Gastrocnemius medialis (tissue), 4 donors: ENCODE data around the gene DUS1L. TPM values are rescaled to one million over a fixed set of nuclear protein-coding genes. Genes with fewer than 3 reads are reported as not detected.

ENCODE experiments used
- ATAC-seq, 2 donors: fragments of 150-250 bp; one replicate each; pipeline ENCODE4 v1.9.1; 2016
- DNase-seq, 2 donors: peaks; one replicate each; pipeline ENCODE4 v3.0.0-alpha.2; 2019
- H3K27ac ChIP-seq, 4 donors: fragments of 200-600 bp; sonication (generic); 1 replicate in 1 of 4; 2 replicates in 3 of 4; pipeline ENCODE4 v1.5.1; 2016 to 2018; ENCODE audit warnings: mild to moderate bottlenecking in 2 of 4, moderate library complexity in 1 of 4
- H3K27me3 ChIP-seq, 3 donors: fragments of 200-600 bp; sonication (generic) in 2 of 3; 1 replicate in 1 of 3; 2 replicates in 2 of 3; pipeline versions ENCODE4 v1.5.1 to v1.6.0; 2016 to 2019; ENCODE audit warnings: mild to moderate bottlenecking in 1 of 3, moderate library complexity in 1 of 3
- H3K36me3 ChIP-seq, 2 donors: fragments of 200-600 bp; sonication (generic) in 1 of 2; one replicate each; pipeline ENCODE4 v1.5.1; 2017 to 2018
- H3K4me1 ChIP-seq, 2 donors: fragments of 200-600 bp; sonication (generic) in 1 of 2; one replicate each; pipeline ENCODE4 v1.5.1; 2016 to 2017; ENCODE audit warnings: mild to moderate bottlenecking in 2 of 2
- H3K4me3 ChIP-seq, 4 donors: fragments of 200-600 bp; sonication (generic) in 3 of 4; 1 replicate in 1 of 4; 2 replicates in 3 of 4; pipeline ENCODE4 v1.5.1; 2016 to 2019; ENCODE audit warnings: mild to moderate bottlenecking in 2 of 4
- H3K9me3 ChIP-seq, 3 donors: fragments of 200-600 bp; sonication (generic) in 2 of 3; 1 replicate in 1 of 3; 2 replicates in 2 of 3; pipeline ENCODE4 v1.5.1; 2016 to 2019
- POLR2A ChIP-seq, 2 donors: fragments of 450-650 bp; IDR thresholded peaks; one replicate each; pipeline ENCODE4 v1.6.1; 2017; ENCODE audit warnings: antibody characterized with exemption in 2 of 2, mild to moderate bottlenecking in 2 of 2, moderate library complexity in 2 of 2
- in situ Hi-C, 4 donors: fragments of 200-750 bp; cut with MboI; loops; one replicate each; pipeline versions ENCODE4 v1.15.0 to v1.8.0; 2017; ENCODE audit warnings: low sequenced_read_pairs in 4 of 4
- intact Hi-C: fragments of 100-400 bp; cut with DNase I; formaldehyde crosslinking; loops from one replicate; pipeline ENCODE4 v1.15.1; 2023; ENCODE audit warnings: low total_unique reads
- total RNA-seq, 4 donors: library from RNA; depleted of rRNA; stranded (reverse); fragments of >200 nt; gene quantifications; one replicate each; pipeline versions ENCODE4 v1.1.0 to v1.2.3, GENCODE V29; 2016
- TF ChIP-seq, protein P1 (sequence below), 5 experiments: fragments of 450-650 bp in 3 of 5; fragments of 200-600 bp in 2 of 5; sonication (generic) in 2 of 5; IDR thresholded peaks in 4 of 5; conservative IDR thresholded peaks in 1 of 5; 1 replicate in 4 of 5; 2 replicates in 1 of 5; pipeline ENCODE4 v1.5.1; 2016 to 2019; ENCODE audit warnings: antibody characterized with exemption in 5 of 5, mild to moderate bottlenecking in 3 of 5, moderate library complexity in 3 of 5

The DUS1L gene
- total RNA-seq, 4 donors from 2014 or later, result 54.6 to 119 (median 83.2) TPM

DNA sequence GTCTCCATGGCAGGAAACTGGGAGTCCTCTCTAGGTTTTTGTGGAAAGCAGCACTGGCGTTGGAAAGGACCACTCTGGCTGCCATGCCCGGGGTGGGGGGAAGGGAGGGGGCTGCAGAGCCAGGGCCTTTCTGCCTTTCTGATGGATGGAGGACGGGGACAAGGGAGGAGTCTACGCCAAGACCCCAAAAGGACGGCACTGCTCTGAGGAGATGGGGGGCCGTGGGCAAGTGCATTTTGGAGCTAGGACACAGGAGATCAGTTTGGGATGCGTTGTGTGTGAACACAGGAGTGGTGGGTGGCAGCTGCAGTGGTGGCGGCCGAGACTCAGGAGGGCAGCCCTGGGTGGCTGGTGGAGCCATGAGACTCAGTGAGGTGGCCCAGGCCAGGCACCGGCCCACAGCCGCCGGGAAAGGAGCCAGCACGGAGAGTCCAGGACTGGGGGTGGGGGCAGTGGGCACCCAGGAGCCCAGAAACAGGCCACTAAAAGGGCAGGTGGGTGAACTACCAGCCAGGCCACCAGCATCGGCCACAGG lies 45.0 kb downstream of the DUS1L start:
- intact Hi-C loops, result loop anchor here (1.0 kb wide), 1 partner anchor 61 kb away; no protein-coding TSS in a partner anchor
- H3K4me1 ChIP-seq, result peaks cover 25 to 63% of the 10 kb centered on the region in 2 donors
- no peak overlapping the region for H3K4me3 ChIP-seq
- H3K27me3 ChIP-seq, result no peaks in the 10 kb centered on the region
- no peak for ATAC-seq
- no peaks in the 10 kb centered on the region for H3K9me3 ChIP-seq
- in situ Hi-C loops, result loop anchor here in 1 of 4 donors (5.0 kb wide), 1 partner anchor 58 kb away; the partner anchor contains the start of gene NOTUM
- DNase-seq, result no peak
- H3K36me3 ChIP-seq, result no peaks in the 10 kb centered on the region
- no peak for TF ChIP-seq POLR2A (IDR thresholded peaks at IDR 0.05)
- TF ChIP-seq, protein P1, sequence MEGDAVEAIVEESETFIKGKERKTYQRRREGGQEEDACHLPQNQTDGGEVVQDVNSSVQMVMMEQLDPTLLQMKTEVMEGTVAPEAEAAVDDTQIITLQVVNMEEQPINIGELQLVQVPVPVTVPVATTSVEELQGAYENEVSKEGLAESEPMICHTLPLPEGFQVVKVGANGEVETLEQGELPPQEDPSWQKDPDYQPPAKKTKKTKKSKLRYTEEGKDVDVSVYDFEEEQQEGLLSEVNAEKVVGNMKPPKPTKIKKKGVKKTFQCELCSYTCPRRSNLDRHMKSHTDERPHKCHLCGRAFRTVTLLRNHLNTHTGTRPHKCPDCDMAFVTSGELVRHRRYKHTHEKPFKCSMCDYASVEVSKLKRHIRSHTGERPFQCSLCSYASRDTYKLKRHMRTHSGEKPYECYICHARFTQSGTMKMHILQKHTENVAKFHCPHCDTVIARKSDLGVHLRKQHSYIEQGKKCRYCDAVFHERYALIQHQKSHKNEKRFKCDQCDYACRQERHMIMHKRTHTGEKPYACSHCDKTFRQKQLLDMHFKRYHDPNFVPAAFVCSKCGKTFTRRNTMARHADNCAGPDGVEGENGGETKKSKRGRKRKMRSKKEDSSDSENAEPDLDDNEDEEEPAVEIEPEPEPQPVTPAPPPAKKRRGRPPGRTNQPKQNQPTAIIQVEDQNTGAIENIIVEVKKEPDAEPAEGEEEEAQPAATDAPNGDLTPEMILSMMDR (IDR thresholded peaks at IDR 0.05 in 4 of 5, conservative IDR thresholded peaks at IDR 0.05 in 1 of 5), result no peak
- H3K27ac ChIP-seq, result no peak overlapping the region

DNA sequence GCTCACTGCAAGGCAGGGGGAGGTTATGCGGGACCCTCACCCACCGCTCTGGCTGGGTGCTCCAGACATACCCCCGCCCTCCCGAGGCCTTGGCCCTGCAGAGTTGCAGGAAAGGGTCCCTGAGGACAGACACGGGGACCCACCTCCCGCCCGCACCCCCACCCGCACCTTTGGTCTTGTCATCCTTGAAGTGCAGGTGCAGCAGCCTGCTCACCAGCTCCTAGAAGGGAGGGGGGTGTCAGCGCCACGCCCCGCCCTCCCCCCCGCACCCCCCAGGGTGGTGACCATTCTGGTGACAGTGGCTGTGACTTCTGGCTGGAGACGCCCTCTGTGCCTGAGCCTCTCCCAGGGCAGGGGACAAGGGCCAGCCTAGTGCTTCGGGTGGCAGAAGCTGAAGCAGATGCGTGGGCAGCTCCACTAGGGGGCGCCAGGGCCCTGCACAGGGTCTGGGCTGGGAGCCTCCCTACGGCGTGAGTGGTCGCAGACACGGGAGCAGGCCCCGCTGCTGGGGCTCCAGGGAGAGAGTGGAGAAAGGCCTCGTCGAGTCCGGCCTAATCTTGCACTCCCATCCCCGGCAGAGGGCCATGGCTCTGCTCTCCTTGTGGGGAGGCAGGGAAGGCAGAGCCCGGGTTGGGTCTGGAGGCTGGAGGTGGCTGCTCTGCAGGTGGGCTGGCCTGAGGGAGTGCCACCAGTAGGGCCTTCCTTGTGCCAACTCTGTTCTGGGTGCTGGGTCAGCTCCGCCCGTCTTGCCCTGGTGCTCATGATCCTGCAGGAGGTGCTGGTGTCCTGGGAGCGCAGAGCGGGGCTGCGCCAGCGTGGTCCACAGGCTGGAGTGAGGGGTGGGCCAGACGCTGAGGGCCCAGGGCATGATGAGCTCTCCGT lies 45.7 kb downstream of the DUS1L start:
- intact Hi-C loops (no loop called here), in situ Hi-C loops (loop anchor here in 1 of 4 donors (5.0 kb wide), 1 partner anchor 58 kb away; the partner anchor contains the start of gene NOTUM)
- H3K36me3 ChIP-seq, result no peaks in the 10 kb centered on the region
- TF ChIP-seq, protein P1 (IDR thresholded peaks at IDR 0.05 in 4 of 5, conservative IDR thresholded peaks at IDR 0.05 in 1 of 5), result peak; percentile 58 to 85 (median 60)
- no peak for TF ChIP-seq POLR2A (IDR thresholded peaks at IDR 0.05)
- H3K9me3 ChIP-seq, result no peaks in the 10 kb centered on the region
- no peak for ATAC-seq
- peak in 1 of 2 donors; percentile 54 for DNase-seq
- no peak overlapping the region for H3K4me3 ChIP-seq
- no peak overlapping the region for H3K27ac ChIP-seq
- H3K4me1 ChIP-seq, result peaks cover 25 to 63% of the 10 kb centered on the region in 2 donors
- H3K27me3 ChIP-seq, result no peaks in the 10 kb centered on the region

DNA sequence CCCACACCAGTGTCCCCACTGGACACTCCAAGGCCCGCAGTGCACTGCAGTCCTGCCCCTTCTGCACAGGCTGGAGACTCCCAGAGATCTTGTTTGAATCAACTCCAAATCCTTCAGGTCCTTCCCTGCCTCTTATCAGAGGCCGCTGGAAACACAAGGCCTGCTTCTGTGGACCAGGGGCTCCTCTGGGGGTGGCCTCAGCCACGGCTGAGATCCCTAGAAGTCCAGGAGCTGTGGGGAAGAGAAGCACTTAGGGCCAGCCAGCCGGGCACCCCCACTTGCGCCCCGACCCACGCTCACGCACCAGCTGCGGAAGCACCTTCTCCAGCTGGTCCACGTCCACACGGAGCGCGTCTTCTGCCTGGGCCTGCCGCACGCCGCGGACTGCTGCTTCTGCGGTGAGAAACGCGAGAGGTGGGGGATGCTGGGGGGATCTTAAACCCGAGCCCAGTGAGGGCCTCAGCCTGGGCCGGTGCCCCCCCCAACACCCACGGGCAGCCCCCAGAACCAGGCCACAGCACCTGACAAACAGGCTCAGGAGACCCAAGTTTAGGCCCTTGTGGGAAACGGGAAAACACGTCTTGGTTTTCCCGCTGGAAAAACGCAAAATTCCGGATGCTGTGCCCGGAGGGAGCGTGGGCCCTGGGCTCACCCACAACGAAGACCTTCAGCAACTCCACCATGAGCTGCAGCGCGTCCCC lies 46.5 kb downstream of the DUS1L start:
- in situ Hi-C loops (no loop called here), intact Hi-C loops (no loop called here)
- no peaks in the 10 kb centered on the region for H3K27me3 ChIP-seq
- TF ChIP-seq, protein P1 (IDR thresholded peaks at IDR 0.05 in 4 of 5, conservative IDR thresholded peaks at IDR 0.05 in 1 of 5), result no peak
- no peak for TF ChIP-seq POLR2A (IDR thresholded peaks at IDR 0.05)
- H3K4me1 ChIP-seq, result peaks cover 23 to 60% of the 10 kb centered on the region in 2 donors
- ATAC-seq, result no peak
- no peaks in the 10 kb centered on the region for H3K36me3 ChIP-seq
- no peak for DNase-seq
- H3K9me3 ChIP-seq, result no peaks in the 10 kb centered on the region
- no peak overlapping the region for H3K4me3 ChIP-seq
- peak overlapping the region in 2 of 4 donors; percentile 38 to 41 for H3K27ac ChIP-seq

DNA sequence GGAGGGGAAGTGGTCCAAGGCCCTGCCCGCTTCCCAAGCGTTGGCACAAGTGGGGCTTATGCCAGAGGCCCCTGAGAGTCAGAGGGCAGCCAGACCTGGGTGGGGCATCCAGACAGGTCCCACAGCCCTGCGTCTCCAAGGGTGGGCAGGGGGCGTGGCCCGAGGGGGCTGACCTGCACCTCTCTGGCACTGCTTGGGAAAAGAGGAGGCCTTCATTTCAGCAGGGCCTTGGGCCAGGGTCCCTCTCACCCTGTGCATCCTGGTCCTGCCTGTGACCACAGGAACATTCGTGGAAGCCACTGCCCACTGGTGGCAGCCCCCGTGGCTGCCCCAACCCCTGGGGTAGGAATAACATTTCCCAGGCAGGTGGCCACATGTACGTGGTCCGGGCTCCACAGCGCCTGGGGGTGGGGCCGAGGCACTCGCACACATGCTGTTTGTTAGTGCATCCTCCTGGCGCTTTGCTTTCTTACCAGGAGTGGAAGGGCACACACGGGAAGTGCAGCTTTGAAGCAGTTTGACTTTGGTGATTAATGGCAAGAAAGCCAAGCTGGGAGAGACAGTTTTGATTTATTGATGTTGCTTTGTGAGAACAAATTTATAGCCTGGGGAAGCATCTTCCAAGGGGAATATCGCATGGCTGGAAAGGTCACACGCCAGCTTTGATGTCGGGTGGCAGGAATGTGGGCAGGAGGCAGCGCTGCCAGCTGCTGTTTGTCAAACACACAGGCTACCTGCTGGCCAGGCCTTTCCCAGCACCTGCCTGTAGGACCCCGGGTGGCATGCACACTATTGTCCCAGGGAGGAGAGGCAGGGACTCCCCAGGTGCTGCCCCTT lies 47.2 kb downstream of the DUS1L start:
- intact Hi-C loops (no loop called here), in situ Hi-C loops (no loop called here)
- peak overlapping the region in 2 of 4 donors; percentile 38 to 41 for H3K27ac ChIP-seq
- H3K4me3 ChIP-seq, result no peak overlapping the region
- DNase-seq (no peak), ATAC-seq (no peak)
- H3K4me1 ChIP-seq, result peaks cover 18 to 52% of the 10 kb centered on the region in 2 donors
- no peak for TF ChIP-seq POLR2A (IDR thresholded peaks at IDR 0.05)
- H3K27me3 ChIP-seq, result no peaks in the 10 kb centered on the region
- no peaks in the 10 kb centered on the region for H3K36me3 ChIP-seq
- H3K9me3 ChIP-seq, result no peaks in the 10 kb centered on the region
